HG02973 (cell line): ENCODE measurements around the gene NOTCH2.
"Not testable (repeated sequence)": the region's sequence is repeated elsewhere in the genome, so short reads cannot be mapped to it uniquely, and the experiment has no call there.

Experiments used
- ATAC-seq: cut with Tn5 transposase; IDR thresholded peaks from one replicate; pipeline ENCODE4 v1.9.1; 2021; ENCODE audit warnings: moderate library complexity; ENCODE audit not compliant: unreplicated experiment

The NOTCH2 gene

GRCh38 chr1:120069067-120069919, at the start of gene NOTCH2:
Gene NOTCH2, minus strand, starts transcription at chr1:120069662. Its CDS starts 256 bp downstream, at chr1:120069406.
- not testable (repeated sequence) for ATAC-seq

GRCh38 chr1:120117371-120118177, 48.1 kb upstream of the NOTCH2 start:
- peak; percentile 44 for ATAC-seq

GRCh38 chr1:120116094-120116493, 46.6 kb upstream of the NOTCH2 start:
- ATAC-seq, result not testable (repeated sequence)

- ATAC-seq, result not testable (repeated sequence)
Measured at GRCh38 chr1:120113134-120113533, 43.7 kb upstream of the NOTCH2 start.

GRCh38 chr1:120112212-120112611, 42.8 kb upstream of the NOTCH2 start:
- not testable (repeated sequence) for ATAC-seq

- not testable (repeated sequence) for ATAC-seq
Measured at GRCh38 chr1:120111771-120112170, 42.3 kb upstream of the NOTCH2 start.

- not testable (repeated sequence) for ATAC-seq
Measured at GRCh38 chr1:120111008-120111407, 41.5 kb upstream of the NOTCH2 start.

GRCh38 chr1:120109656-120110055, 40.2 kb upstream of the NOTCH2 start:
- ATAC-seq, result not testable (repeated sequence)

- ATAC-seq, result not testable (repeated sequence)
Measured at GRCh38 chr1:120109180-120109579, 39.7 kb upstream of the NOTCH2 start.

GRCh38 chr1:120105288-120105687, 35.8 kb upstream of the NOTCH2 start:
- ATAC-seq, result not testable (repeated sequence)

- ATAC-seq, result not testable (repeated sequence)
Measured at GRCh38 chr1:120103768-120104167, 34.3 kb upstream of the NOTCH2 start.

GRCh38 chr1:120101593-120101992, 32.1 kb upstream of the NOTCH2 start:
- not testable (repeated sequence) for ATAC-seq

- ATAC-seq, result not testable (repeated sequence)
Measured at GRCh38 chr1:120100590-120100989, 31.1 kb upstream of the NOTCH2 start.

GRCh38 chr1:120098986-120099759, 29.7 kb upstream of the NOTCH2 start:
- ATAC-seq, result not testable (repeated sequence)

GRCh38 chr1:120096981-120097545, 27.6 kb upstream of the NOTCH2 start:
- not testable (repeated sequence) for ATAC-seq

- ATAC-seq, result not testable (repeated sequence)
Measured at GRCh38 chr1:120093548-120094181, 24.2 kb upstream of the NOTCH2 start.

GRCh38 chr1:120092232-120093218, 23.1 kb upstream of the NOTCH2 start:
- not testable (repeated sequence) for ATAC-seq

GRCh38 chr1:120090830-120091229, 21.4 kb upstream of the NOTCH2 start:
- ATAC-seq, result not testable (repeated sequence)

GRCh38 chr1:120087959-120088358, 18.5 kb upstream of the NOTCH2 start:
- not testable (repeated sequence) for ATAC-seq
